ENCODE data around the gene SMAD2. TPM values are rescaled to one million over a fixed set of nuclear protein-coding genes. Genes with fewer than 3 reads are reported as not detected.

The SMAD2 gene
- total RNA-seq, 6 experiments from 2014 or later: 31.2 to 46.1 (median 36.0) TPM

GRCh38 chr18:47877892-47878291 lies 52.6 kb downstream of the SMAD2 start:
- no peaks in the 10 kb centered on the region for H3K36me3 ChIP-seq
- TF ChIP-seq CTCF (IDR thresholded peaks at IDR 0.05) (no peak), POLR2A (IDR thresholded peaks at IDR 0.05) (no peak)
- no peaks in the 10 kb centered on the region for H3K27me3 ChIP-seq
- DNase-seq: no peak
- intact Hi-C loops (cut with DNase I): no loop called here
- H3K27ac ChIP-seq: no peak overlapping the region
- no peaks in the 10 kb centered on the region for H3K9me3 ChIP-seq
- H3K4me1 ChIP-seq: peaks cover 0 to 3% (median 0%) of the 10 kb centered on the region in 4 donors
- no peak overlapping the region for H3K4me3 ChIP-seq
- ATAC-seq: no peak
- 94% methylated on average over 3 of the region's 3 CpGs for WGBS (ENCODE audit: insufficient coverage, low coverage, low lambda C conversion rate, missing lambda C conversion rate)

DNA sequence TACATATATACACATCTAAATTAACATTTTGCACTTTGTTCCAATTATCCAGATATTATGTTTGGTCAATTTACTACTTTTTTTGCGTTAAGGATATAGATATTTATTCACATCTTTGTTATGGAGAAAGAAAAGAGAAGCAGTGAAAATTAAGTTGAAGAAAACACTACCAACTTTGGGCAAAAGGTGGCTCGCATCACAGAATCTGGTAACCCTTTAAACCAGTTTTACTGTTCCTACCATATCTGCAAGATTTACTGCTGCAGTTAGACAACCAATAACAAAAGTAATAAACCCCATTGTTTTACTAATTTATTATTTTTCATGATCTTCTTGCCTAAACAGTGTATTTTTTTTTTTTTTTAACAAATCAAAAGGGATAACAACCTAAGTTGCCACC lies 53.6 kb downstream of the SMAD2 start:
- Histone ChIP-seq H3K9me3 (no peaks in the 10 kb centered on the region), H3K27ac (no peak overlapping the region), H3K4me1 (peaks cover 0 to 3% (median 0%) of the 10 kb centered on the region in 4 donors), H3K36me3 (no peaks in the 10 kb centered on the region), H3K27me3 (no peaks in the 10 kb centered on the region), H3K4me3 (no peak overlapping the region)
- WGBS (ENCODE audit: insufficient coverage, low coverage, low lambda C conversion rate, missing lambda C conversion rate): 92% methylated on average over 2 of the region's 2 CpGs
- DNase-seq (no peak), ATAC-seq (no peak)
- TF ChIP-seq POLR2A (IDR thresholded peaks at IDR 0.05) (no peak), CTCF (IDR thresholded peaks at IDR 0.05) (no peak)
- intact Hi-C loops (cut with DNase I): no loop called here

DNA sequence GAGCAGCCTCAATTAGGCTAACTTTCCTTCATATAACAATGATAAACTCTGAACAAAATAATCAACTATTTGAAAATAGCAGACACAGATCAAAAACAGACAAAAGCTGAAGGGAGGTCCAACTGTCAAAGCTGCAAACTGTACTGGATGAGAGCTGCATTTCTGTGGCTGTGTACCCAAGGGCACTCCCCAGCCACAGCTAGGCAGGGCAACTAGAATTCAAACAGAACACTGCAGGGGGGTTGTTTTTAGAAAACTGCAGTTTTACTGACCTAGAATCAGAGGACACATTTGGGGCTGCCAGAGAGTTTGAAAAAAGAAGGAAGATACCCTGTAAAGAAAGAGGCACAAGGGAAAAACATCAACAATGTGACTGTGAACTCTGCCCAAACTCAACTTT lies 56.8 kb downstream of the SMAD2 start:
- H3K27ac ChIP-seq: no peak overlapping the region
- no peaks in the 10 kb centered on the region for H3K36me3 ChIP-seq
- peak in 1 of 4 donors; percentile 27 for ATAC-seq
- DNase-seq: no peak
- H3K4me3 ChIP-seq: no peak overlapping the region
- intact Hi-C loops (cut with DNase I): no loop called here
- TF ChIP-seq CTCF (IDR thresholded peaks at IDR 0.05) (no peak), POLR2A (IDR thresholded peaks at IDR 0.05) (no peak)
- peaks cover 0 to 14% (median 4%) of the 10 kb centered on the region in 4 donors for H3K4me1 ChIP-seq
- H3K27me3 ChIP-seq: no peaks in the 10 kb centered on the region
- no peaks in the 10 kb centered on the region for H3K9me3 ChIP-seq

DNA sequence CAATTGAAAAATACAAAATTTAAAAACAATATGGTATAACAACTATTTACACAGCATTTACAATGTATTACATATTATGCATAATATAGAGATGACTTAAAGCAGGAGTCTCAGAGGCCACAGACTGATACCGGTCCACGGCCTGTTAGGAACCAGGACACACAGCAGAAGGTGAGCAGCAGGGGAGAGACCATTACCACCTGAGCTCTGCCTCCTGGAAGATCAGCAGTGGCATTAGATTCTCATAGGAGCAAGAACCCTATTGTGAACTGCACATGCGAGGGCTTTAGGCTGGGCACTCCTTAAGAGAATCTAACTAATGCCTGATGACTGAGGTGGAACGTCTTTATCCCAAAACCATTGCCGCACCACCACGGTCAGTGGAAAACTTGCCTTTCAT lies 58.0 kb downstream of the SMAD2 start:
- ATAC-seq (no peak), DNase-seq (no peak)
- Histone ChIP-seq H3K4me1 (peaks cover 0 to 14% (median 4%) of the 10 kb centered on the region in 4 donors), H3K27me3 (no peaks in the 10 kb centered on the region), H3K9me3 (no peaks in the 10 kb centered on the region), H3K36me3 (no peaks in the 10 kb centered on the region), H3K27ac (no peak overlapping the region), H3K4me3 (no peak overlapping the region)
- intact Hi-C loops (cut with DNase I): no loop called here
- WGBS (ENCODE audit: insufficient coverage, low coverage, low lambda C conversion rate, missing lambda C conversion rate): 67% methylated on average over 1 of the region's 6 CpGs
- TF ChIP-seq POLR2A (IDR thresholded peaks at IDR 0.05) (no peak), CTCF (IDR thresholded peaks at IDR 0.05) (no peak)

DNA sequence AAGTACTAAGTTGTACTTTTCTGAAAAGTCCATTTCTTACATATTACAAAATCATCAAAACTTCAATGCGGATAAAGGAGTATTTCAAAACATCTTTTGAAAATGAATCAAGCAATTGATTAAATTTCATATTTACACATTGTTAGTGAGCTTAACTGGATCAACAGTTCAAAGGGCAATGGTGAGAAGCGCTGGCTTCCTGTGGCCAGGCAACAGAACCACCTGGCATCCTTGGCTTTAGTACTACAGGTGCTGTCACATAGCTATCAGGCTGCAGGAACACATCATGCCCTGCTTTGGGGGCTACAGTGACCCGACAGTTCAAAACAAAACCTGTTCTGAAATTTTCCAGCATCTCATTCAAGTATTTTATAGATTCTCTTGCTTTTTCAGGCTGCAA lies 59.2 kb downstream of the SMAD2 start:
- Histone ChIP-seq H3K9me3 (no peaks in the 10 kb centered on the region), H3K36me3 (no peaks in the 10 kb centered on the region), H3K4me3 (no peak overlapping the region), H3K4me1 (peaks cover 0 to 14% (median 4%) of the 10 kb centered on the region in 4 donors), H3K27ac (no peak overlapping the region), H3K27me3 (no peaks in the 10 kb centered on the region)
- TF ChIP-seq POLR2A (IDR thresholded peaks at IDR 0.05): no peak
- no peak for TF ChIP-seq CTCF (IDR thresholded peaks at IDR 0.05)
- intact Hi-C loops (cut with DNase I): no loop called here
- DNase-seq: peak in 2 of 3 donors; percentile 29 to 54
- 45% methylated on average over 3 of the region's 3 CpGs for WGBS (ENCODE audit: insufficient coverage, low coverage, low lambda C conversion rate, missing lambda C conversion rate)
- ATAC-seq: peak; percentile 88 to 97 (median 93)

Data from right lobe of liver (tissue), 6 donors.